ENCODE data around the gene PLCL1. TPM values are rescaled to one million over a fixed set of nuclear protein-coding genes. Genes with fewer than 3 reads are reported as not detected.

PLCL1 gene
- total and polyA plus RNA-seq, 10 of the 15 experiments (the other 5 are each of a cell fraction or from before 2014, with no cell fraction given): 0.03 to 1.5 (median 0.22) TPM

- Histone ChIP-seq H3K9ac (ENCODE audit: control insufficient read depth, insufficient read depth, low read length) (no peak overlapping the region), H3K27ac (ENCODE audit: control insufficient read depth, insufficient read depth) (no peak overlapping the region), H2AFZ (ENCODE audit: control insufficient read depth, low read depth, low read length) (no peak overlapping the region), H4K20me1 (ENCODE audit: control insufficient read depth, insufficient read depth) (no peaks in the 10 kb centered on the region), H3K79me2 (ENCODE audit: control insufficient read depth, insufficient read depth, low read length) (no peaks in the 10 kb centered on the region), H3K4me3 (no peak overlapping the region), H3K4me2 (ENCODE audit: control insufficient read depth, insufficient read depth) (no peak overlapping the region), H3K36me3 (ENCODE audit: control insufficient read depth in 2 of 2, insufficient read depth in 2 of 2, low read length in 1 of 2) (no peaks in the 10 kb centered on the region), H3K27me3 (replicated peaks in 1 of 2; ENCODE audit: control insufficient read depth in 2 of 2, insufficient read depth in 2 of 2, low read length in 1 of 2) (no peaks in the 10 kb centered on the region), H3K9me3 (replicated peaks; ENCODE audit: control insufficient read depth, insufficient read depth, low read length) (no peaks in the 10 kb centered on the region), H3K4me1 (ENCODE audit: control insufficient read depth, insufficient read depth, low read length) (no peaks in the 10 kb centered on the region)
- intact Hi-C loops (cut with micrococcal nuclease; ENCODE audit: unreplicated experiment) (no loop called here), in situ Hi-C loops (cut with MboI) (no loop called here)
- FAIRE-seq (no peak), DNase-seq (ENCODE audit: low read depth, low spot score) (no peak), ATAC-seq (no peak)
- TF ChIP-seq SMARCA5 (IDR thresholded peaks at IDR 0.05) (no peak), NFYB (IDR thresholded peaks at IDR 0.05; ENCODE audit: insufficient read depth, low read depth, low read length) (no peak), SUPT20H (IDR thresholded peaks at IDR 0.05; ENCODE audit: borderline replicate concordance, control insufficient read depth, low read depth, low read length) (no peak), TBL1XR1 (IDR thresholded peaks at IDR 0.05; ENCODE audit: low read depth, low read length) (no peak), NR2C1 (IDR thresholded peaks at IDR 0.05) (no peak), YY1 (IDR thresholded peaks at IDR 0.05; ENCODE audit: low read depth, low read length) (no peak), HDAC6 (IDR thresholded peaks at IDR 0.05; ENCODE audit: unreplicated experiment) (no peak), ASH2L (IDR thresholded peaks at IDR 0.05; ENCODE audit: borderline replicate concordance, low read depth) (no peak), SRF (IDR thresholded peaks at IDR 0.05; ENCODE audit: low read depth in 2 of 2, low read length in 2 of 2) (no peak)
- TF ChIP-seq, protein P1, sequence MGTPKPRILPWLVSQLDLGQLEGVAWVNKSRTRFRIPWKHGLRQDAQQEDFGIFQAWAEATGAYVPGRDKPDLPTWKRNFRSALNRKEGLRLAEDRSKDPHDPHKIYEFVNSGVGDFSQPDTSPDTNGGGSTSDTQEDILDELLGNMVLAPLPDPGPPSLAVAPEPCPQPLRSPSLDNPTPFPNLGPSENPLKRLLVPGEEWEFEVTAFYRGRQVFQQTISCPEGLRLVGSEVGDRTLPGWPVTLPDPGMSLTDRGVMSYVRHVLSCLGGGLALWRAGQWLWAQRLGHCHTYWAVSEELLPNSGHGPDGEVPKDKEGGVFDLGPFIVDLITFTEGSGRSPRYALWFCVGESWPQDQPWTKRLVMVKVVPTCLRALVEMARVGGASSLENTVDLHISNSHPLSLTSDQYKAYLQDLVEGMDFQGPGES (IDR thresholded peaks at IDR 0.05): no peak
- TF ChIP-seq, protein P2, sequence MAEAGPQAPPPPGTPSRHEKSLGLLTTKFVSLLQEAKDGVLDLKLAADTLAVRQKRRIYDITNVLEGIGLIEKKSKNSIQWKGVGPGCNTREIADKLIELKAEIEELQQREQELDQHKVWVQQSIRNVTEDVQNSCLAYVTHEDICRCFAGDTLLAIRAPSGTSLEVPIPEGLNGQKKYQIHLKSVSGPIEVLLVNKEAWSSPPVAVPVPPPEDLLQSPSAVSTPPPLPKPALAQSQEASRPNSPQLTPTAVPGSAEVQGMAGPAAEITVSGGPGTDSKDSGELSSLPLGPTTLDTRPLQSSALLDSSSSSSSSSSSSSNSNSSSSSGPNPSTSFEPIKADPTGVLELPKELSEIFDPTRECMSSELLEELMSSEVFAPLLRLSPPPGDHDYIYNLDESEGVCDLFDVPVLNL (IDR thresholded peaks at IDR 0.05; ENCODE audit: low read depth, low read length): no peak
- BruUV-seq (replicated peaks): no TSS peak
- 65% methylated on average over 3 of the region's 3 CpGs for WGBS (ENCODE audit: insufficient coverage, insufficient replicate concordance, low lambda C conversion rate, missing lambda C conversion rate)
- ChIA-PET POLR2A (interaction anchor here (1.2 kb wide), 1 partner anchor 15 kb away, joined by 3 read pairs; no protein-coding TSS in a partner anchor), SMC1A (ENCODE audit: uncharacterized antibody, unreplicated experiment) (interaction anchor here (0.9 to 4.3 kb wide), 6 partner anchors 9 to 247 kb away, joined by 4 to 18 read pairs (median 4); no protein-coding TSS in a partner anchor), CTCF (no interaction called here), RAD21 (ENCODE audit: unreplicated experiment) (interaction anchor here (0.6 kb wide), 1 partner anchor 28 kb away, joined by 4 read pairs; no protein-coding TSS in a partner anchor)
Measured at GRCh38 chr2:197879812-197880408, 75.5 kb downstream of the PLCL1 start.
